H1 (cell line): ENCODE data around the gene HERC3.

Source experiments
- CTCF ChIP-seq, 3 experiments: IDR thresholded peaks; 1 replicate in 2 of 3; 2 replicates in 1 of 3; pipeline versions ENCODE4 v1.5.1 to v1.6.1; 2011; ENCODE audit warnings: low read length in 3 of 3, mild to moderate bottlenecking in 3 of 3, inconsistent platforms in 2 of 3, low read depth in 1 of 3, moderate library complexity in 1 of 3; ENCODE audit not compliant: insufficient read depth in 1 of 3; ENCODE audit errors: control extremely low read depth in 1 of 3
- EZH2 ChIP-seq: fragments of 200-600 bp; sonication (generic); IDR thresholded peaks from 2 replicates; pipeline ENCODE4 v1.7.1; 2012; ENCODE audit warnings: low read depth, mild to moderate bottlenecking, moderate library complexity, low read length, inconsistent platforms; ENCODE audit not compliant: severe bottlenecking
- MAX ChIP-seq: IDR thresholded peaks from 2 replicates; pipeline ENCODE4 v1.6.1; 2012; ENCODE audit warnings: inconsistent platforms
- POLR2A ChIP-seq, 2 experiments: IDR thresholded peaks; 1 replicate in 1 of 2; 2 replicates in 1 of 2; pipeline ENCODE4 v1.6.1; 2011; ENCODE audit warnings: low read depth in 2 of 2, low read length in 2 of 2, mild to moderate bottlenecking in 2 of 2; ENCODE audit errors: control extremely low read depth in 1 of 2
- RAD21 ChIP-seq, 2 experiments: IDR thresholded peaks in 1 of 2; conservative IDR thresholded peaks in 1 of 2; 2 replicates each; pipeline ENCODE4 v1.6.1; 2011; ENCODE audit warnings: low read depth in 2 of 2, low read length in 2 of 2, improper control_type of control experiment in 1 of 2, inconsistent platforms in 1 of 2, mild to moderate bottlenecking in 1 of 2, moderate library complexity in 1 of 2

DNA sequence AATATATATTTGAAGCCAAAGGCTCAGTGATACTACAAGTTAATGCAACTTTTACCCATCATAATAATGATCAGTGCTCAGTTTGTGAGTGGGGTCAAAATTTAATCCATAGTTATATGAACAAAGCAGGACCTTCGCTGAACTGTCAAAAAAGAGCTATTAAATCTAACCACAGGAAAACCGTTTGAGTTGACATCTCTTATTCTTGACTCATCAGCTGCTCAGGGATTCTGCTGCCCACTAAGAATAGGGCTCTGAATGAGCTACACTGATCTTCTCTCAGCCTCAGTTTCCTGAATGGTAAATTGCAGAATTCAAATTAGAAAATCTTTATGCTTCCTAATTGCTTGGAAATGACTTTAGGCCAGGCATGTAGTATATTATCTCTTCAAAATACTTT, 150.3 kb downstream of the HERC3 start:
- TF ChIP-seq POLR2A (IDR thresholded peaks at IDR 0.05; ENCODE audit: control extremely low read depth in 1 of 2, low read depth in 2 of 2, low read length in 2 of 2) (no peak), EZH2 (no peak), RAD21 (IDR thresholded peaks at IDR 0.05 in 1 of 2, conservative IDR thresholded peaks at IDR 0.05 in 1 of 2; ENCODE audit: low read depth in 2 of 2, low read length in 2 of 2) (no peak), MAX (no peak), CTCF (IDR thresholded peaks at IDR 0.05; ENCODE audit: control extremely low read depth in 1 of 3, insufficient read depth in 1 of 3, low read depth in 1 of 3, low read length in 3 of 3) (no peak)
